C4-2B (cell line): ENCODE results near the gene TTC23.

Experiments used
- H3K27ac ChIP-seq: fragments of 450-650 bp; 2 replicates; pipeline ENCODE4 v1.5.1; 2017
- ZFX ChIP-seq: fragments of 450-650 bp; IDR thresholded peaks from 2 replicates; pipeline ENCODE4 v1.6.1; 2017
- TF ChIP-seq, protein P1 (sequence below): fragments of 450-650 bp; conservative IDR thresholded peaks from 2 replicates; pipeline ENCODE4 v1.5.1; 2017; ENCODE audit warnings: mild to moderate bottlenecking

The TTC23 gene

DNA sequence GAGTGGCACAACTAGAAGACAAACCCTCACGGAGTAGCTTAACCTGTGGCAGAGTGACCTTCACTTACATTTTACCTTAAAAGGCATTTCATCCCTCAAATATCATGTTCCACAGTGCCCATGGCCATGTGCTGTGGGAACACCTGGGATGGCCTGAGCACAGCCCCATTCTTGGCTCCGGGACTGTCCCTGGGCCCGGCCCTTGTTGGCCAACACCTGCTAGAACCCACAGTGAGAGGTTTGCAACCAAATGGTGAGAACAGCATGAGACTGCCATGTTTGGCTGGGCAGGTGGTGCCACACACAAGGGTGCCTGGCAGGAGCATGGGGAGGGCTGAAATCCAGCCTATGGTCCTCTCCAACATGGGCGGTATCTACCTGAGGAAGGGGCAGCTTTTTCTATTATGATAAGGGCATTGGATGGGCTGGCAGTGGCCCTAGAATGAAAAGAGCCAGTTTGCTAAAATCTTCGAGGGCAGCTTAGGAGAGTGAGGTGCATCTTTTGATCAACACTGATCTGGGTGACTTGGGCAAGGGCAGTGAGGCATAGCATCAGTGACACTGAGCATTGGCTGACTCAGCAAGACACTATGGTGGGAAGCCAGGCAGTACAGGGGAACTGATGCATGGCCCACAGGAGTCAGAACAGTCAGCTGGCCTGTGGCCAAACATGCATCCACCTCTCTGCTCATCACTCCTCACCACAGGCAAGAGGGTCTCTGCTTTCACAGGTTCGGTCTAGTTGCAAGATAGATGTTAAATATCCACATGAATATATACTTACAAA is 90.6 kb downstream of the TTC23 start:
- H3K27ac ChIP-seq, result no peak overlapping the region
- TF ChIP-seq, protein P1, sequence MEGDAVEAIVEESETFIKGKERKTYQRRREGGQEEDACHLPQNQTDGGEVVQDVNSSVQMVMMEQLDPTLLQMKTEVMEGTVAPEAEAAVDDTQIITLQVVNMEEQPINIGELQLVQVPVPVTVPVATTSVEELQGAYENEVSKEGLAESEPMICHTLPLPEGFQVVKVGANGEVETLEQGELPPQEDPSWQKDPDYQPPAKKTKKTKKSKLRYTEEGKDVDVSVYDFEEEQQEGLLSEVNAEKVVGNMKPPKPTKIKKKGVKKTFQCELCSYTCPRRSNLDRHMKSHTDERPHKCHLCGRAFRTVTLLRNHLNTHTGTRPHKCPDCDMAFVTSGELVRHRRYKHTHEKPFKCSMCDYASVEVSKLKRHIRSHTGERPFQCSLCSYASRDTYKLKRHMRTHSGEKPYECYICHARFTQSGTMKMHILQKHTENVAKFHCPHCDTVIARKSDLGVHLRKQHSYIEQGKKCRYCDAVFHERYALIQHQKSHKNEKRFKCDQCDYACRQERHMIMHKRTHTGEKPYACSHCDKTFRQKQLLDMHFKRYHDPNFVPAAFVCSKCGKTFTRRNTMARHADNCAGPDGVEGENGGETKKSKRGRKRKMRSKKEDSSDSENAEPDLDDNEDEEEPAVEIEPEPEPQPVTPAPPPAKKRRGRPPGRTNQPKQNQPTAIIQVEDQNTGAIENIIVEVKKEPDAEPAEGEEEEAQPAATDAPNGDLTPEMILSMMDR, result no peak
- no peak for TF ChIP-seq ZFX

DNA sequence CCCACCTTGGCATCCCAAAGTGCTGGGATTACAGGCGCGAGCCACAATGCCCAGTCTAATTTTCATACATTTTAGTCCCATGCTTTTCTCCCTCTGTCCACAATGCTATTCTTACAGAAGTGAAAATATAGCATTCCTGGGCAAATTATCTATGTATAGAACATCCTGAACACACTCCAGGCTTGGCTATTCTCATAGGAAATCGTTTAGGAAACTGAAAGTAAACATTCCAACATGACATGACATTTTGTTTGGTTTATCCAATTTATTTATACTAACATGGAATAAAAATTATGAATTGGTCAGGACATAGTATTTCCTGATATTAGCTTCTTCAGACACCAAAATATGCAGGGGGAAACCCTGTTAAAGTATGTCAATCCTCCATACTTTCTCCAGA is 91.9 kb downstream of the TTC23 start:
- H3K27ac ChIP-seq, result no peak overlapping the region
- TF ChIP-seq, protein P1, result no peak

DNA sequence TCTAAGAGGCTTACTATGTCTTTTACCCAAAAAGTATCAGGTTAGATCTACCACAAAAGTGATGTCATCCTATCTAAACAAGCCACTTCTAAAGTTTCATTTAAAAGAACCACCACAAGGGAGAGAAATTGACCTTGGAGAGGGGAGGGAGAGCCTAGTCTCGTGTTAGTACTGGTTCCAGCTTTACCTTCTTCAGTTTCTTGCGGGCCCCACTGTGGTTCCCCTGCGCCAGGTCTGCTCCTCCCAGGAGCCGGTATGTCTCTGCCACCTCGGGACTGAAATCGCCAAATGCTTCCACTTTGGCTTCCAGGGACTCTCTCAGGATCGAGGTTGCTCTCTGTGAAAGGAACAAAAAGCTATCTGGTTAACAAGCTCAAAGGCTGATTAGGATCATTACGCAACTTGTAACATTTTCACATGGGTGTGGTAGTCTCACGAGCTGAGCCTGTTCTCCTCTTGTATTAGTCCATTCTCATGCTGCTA is 93.4 kb downstream of the TTC23 start:
- TF ChIP-seq ZFX, result no peak
- TF ChIP-seq, protein P1, result no peak
- H3K27ac ChIP-seq, result peak overlapping the region; percentile 53

DNA sequence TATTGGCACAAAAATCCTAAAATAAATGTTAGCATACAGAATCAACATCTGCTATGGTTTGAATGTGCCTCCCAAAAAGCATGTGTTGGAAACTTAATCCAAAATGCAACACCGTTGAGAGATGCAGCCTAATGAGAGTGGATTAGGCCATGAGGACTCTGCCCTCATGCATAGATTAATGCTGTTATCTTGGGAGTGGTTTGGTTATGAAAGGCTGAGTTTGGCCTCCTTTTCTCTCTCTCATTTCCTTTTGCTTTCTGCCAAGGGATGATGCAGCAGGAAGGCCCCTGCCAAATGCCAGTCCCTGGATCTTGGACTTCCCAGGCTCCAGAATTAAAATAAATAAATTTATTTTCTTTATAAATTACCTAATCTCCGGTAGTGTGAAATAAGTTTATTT is 95.1 kb downstream of the TTC23 start:
- no peak overlapping the region for H3K27ac ChIP-seq
- TF ChIP-seq ZFX, result no peak
- TF ChIP-seq, protein P1, result no peak

DNA sequence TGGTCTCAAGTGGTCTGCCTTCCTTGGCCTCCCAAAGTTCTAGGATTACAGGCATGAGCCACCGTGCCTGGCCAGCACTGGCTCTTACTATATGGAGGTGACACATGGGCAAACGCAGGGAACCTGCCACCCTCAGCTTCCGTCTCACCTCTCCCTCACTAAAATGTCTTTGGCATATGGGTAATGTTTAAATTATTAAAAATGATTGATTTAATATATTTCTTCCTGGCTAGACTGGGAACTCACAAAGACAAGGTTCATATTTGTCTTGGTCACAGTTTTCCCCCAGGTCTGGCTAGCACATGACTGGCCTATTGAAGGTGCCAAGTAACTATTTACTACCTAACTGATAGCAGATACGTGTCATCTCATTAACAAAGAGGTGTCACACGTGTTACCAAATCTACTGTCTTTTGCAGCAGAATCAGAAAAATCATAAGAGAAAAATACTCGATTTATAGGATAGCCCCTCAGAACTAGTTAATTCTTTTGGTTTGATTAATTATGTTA is 96.3 kb downstream of the TTC23 start:
- H3K27ac ChIP-seq, result peak overlapping the region; percentile 21; the same call in 1 of the 2 replicates
- TF ChIP-seq ZFX, result no peak
- TF ChIP-seq, protein P1, result no peak

DNA sequence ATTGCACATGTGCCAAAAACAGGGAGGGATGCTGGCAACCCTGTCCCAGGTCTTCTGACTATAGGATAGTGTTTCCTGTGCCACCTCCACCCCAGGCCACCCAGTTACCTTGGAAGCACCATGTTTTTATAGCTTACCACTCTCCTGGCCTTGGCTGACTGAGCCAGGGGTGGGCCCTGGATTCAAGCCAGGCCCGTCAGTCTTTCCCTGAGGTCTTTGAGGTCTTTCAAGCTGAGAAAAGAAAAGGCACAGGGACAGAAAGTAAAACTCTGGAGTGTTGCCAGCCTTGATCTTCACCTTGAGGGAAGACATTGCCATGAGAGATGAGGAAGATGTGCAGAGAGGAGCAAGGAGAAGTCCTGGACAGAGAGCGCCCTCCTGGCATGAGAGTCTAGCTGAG is 98.2 kb downstream of the TTC23 start:
- no peak overlapping the region for H3K27ac ChIP-seq
- TF ChIP-seq, protein P1, result no peak
- TF ChIP-seq ZFX, result no peak

DNA sequence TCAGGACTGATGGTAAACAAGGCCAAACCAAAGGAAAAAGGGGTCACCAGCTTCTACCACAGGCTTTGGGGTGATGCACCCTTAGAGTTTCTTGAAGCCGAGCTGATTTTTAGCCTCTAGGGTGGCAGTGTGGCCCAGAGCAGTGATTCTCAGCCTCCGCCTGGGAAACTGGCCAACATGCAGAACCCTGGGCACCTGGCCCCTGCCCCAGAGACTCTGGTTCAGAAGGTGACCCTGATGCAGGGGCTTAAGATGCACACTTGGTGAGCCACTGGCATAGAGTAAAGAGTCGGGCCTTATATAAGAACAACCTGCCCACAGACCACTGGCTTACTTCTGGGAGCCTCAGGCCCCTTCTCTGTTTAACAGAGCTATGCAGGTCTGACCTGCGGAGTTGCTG is 100.0 kb downstream of the TTC23 start:
- H3K27ac ChIP-seq, result no peak overlapping the region
- TF ChIP-seq, protein P1, result no peak
- no peak for TF ChIP-seq ZFX
